Activated naive CD4-positive, alpha-beta T cell treated with anti-CD3 and anti-CD28 coated beads for 36 hours (primary cell): ENCODE results near the gene SYT14. TPM values are rescaled to one million over a fixed set of nuclear protein-coding genes. Genes with fewer than 3 reads are reported as not detected.

Experiments used
- CTCF ChIA-PET: fragments of 350-600 bp; sonication (Branson Sonifier 250); formaldehyde crosslinking; loops from one replicate; lab custom pipeline; 2021; ENCODE audit warnings: antibody characterized with exemption; lab: Charles Lee
- DNase-seq: peaks from one replicate; pipeline ENCODE4 v3.0.0-alpha.2; 2020
- H3K27ac Mint-ChIP-seq: one replicate; pipeline ENCODE4 v1.8.0; 2021; ENCODE audit warnings: mild to moderate bottlenecking, mixed read lengths
- H3K27me3 Mint-ChIP-seq: one replicate; pipeline ENCODE4 v1.8.0; 2021; ENCODE audit warnings: low read depth, mixed read lengths
- H3K36me3 Mint-ChIP-seq: one replicate; pipeline ENCODE4 v1.8.0; 2021; ENCODE audit warnings: low read depth, mixed read lengths
- H3K4me1 Mint-ChIP-seq: one replicate; pipeline ENCODE4 v1.8.0; 2021; ENCODE audit warnings: low read depth, mixed read lengths
- H3K4me3 Mint-ChIP-seq: one replicate; pipeline ENCODE4 v1.8.0; 2021; ENCODE audit warnings: mild to moderate bottlenecking, moderate library complexity, mixed read lengths
- H3K9me3 Mint-ChIP-seq: one replicate; pipeline ENCODE4 v1.8.0; 2021; ENCODE audit warnings: mixed read lengths
- intact Hi-C: fragments of 100-400 bp; cut with micrococcal nuclease; formaldehyde crosslinking; loops from one replicate; pipeline ENCODE4 v1.15.1; 2023
- total RNA-seq, 2 experiments: library from RNA; stranded (reverse); gene quantifications; one replicate each; pipeline ENCODE4 v1.2.3, GENCODE V29; 2021

The SYT14 gene
- total RNA-seq, 2 experiments from 2014 or later, result not detected

DNA sequence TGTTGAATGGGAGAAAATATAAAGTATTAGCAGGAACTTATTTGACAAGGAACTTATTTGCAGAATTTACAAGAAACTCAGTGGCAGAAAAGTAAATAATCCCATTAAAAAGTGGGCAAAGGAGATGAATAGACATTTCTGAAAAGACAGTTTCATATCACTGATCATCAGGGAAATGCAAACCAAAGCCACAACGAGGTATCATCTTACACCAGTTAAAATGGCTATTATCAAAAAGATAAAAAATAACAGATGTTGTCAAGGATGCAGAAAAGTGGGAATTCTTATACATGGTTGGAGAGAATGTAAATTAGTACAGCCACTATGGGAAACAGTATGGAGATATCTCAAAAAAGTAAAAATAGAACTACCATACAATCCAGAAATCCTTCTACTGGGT lies 61.0 kb downstream of the SYT14 start:
- DNase-seq, result no peak
- peaks cover 4% of the 10 kb centered on the region for H3K27me3 Mint-ChIP-seq
- H3K27ac Mint-ChIP-seq, result no peak overlapping the region
- CTCF ChIA-PET, result no interaction called here
- H3K36me3 Mint-ChIP-seq, result no peaks in the 10 kb centered on the region
- H3K4me1 Mint-ChIP-seq, result no peaks in the 10 kb centered on the region
- H3K4me3 Mint-ChIP-seq, result no peak overlapping the region
- intact Hi-C loops, result no loop called here
- no peaks in the 10 kb centered on the region for H3K9me3 Mint-ChIP-seq

GRCh38 chr1:210001751-210002150 lies 63.7 kb downstream of the SYT14 start:
- intact Hi-C loops, result no loop called here
- H3K27ac Mint-ChIP-seq, result no peak overlapping the region
- no peaks in the 10 kb centered on the region for H3K4me1 Mint-ChIP-seq
- H3K9me3 Mint-ChIP-seq, result no peaks in the 10 kb centered on the region
- H3K27me3 Mint-ChIP-seq, result peaks cover 3% of the 10 kb centered on the region
- no peak overlapping the region for H3K4me3 Mint-ChIP-seq
- no peaks in the 10 kb centered on the region for H3K36me3 Mint-ChIP-seq
- no peak for DNase-seq
- CTCF ChIA-PET, result no interaction called here

GRCh38 chr1:210003501-210003900 lies 65.5 kb downstream of the SYT14 start:
- H3K27ac Mint-ChIP-seq, result no peak overlapping the region
- no peak for DNase-seq
- H3K9me3 Mint-ChIP-seq, result no peaks in the 10 kb centered on the region
- H3K4me3 Mint-ChIP-seq, result no peak overlapping the region
- no peaks in the 10 kb centered on the region for H3K4me1 Mint-ChIP-seq
- CTCF ChIA-PET, result interaction anchor here (0.5 kb wide), 1 partner anchor 82 kb away, joined by 4 read pairs; no protein-coding TSS in a partner anchor
- no peaks in the 10 kb centered on the region for H3K36me3 Mint-ChIP-seq
- H3K27me3 Mint-ChIP-seq, result peaks cover 3% of the 10 kb centered on the region
- intact Hi-C loops, result no loop called here

DNA sequence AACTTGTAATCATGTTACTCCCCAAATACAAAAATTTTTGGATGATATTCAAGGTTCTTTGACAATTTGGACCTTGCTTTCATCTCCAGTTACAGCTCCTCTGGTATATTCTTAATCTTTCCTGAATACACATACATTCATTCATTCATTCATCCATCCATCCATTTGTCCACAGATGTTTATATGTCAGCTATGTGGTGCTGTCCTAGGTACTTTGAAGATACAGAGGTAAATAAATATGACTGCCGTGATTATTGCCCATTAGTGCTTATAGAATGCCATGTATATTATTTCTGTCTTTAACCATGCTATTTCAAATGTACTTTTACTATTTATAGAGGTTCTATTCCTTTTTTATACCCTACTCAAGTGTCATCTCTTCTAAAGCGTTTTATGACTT lies 72.1 kb downstream of the SYT14 start:
- CTCF ChIA-PET, result no interaction called here

DNA sequence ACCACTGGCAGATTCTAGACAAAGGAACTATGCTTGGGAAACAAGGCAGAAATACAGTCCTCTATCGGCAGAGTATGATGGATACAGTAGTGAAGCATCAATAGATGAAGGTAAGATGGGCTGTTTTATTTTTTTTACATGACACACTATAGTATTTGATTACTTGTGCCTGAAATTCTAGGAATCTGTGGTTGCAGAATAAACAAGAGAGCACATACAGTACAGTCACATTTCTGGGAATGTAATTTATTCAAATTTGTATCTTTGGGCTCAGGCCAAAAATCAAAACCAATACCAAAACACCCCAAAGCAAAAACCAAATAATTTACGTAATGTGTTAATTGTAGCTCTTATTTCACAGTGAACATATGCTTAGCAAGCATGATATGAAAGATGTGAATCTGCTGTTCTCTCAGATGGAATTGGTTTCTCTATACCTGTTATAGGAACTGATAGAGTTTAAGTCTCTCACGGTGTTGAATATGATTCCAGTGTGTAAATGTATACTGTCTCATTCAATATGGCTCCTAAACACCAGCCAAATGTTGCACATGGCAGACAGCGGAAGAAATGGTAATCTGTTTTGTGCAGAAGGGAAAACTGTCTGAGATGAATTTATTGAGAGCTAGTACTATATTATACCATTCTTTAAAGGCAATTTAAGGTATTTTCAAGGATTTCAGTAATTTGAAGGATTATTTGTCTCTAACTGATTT lies 83.3 kb downstream of the SYT14 start:
- H3K27ac Mint-ChIP-seq, result no peak overlapping the region
- H3K9me3 Mint-ChIP-seq, result no peaks in the 10 kb centered on the region
- H3K4me1 Mint-ChIP-seq, result no peaks in the 10 kb centered on the region
- H3K4me3 Mint-ChIP-seq, result no peak overlapping the region
- CTCF ChIA-PET, result no interaction called here
- peaks cover 1% of the 10 kb centered on the region for H3K27me3 Mint-ChIP-seq
- H3K36me3 Mint-ChIP-seq, result no peaks in the 10 kb centered on the region
- intact Hi-C loops, result loop anchor here (10.0 kb wide), 1 partner anchor 293 kb away; no protein-coding TSS in a partner anchor
- DNase-seq, result no peak

More for the DNA sequence above, 72.1 kb downstream of the SYT14 start:
- no peaks in the 10 kb centered on the region for H3K4me1 Mint-ChIP-seq
- DNase-seq, result no peak
- no peaks in the 10 kb centered on the region for H3K36me3 Mint-ChIP-seq
- no peaks in the 10 kb centered on the region for H3K9me3 Mint-ChIP-seq
- H3K27me3 Mint-ChIP-seq, result peaks cover 3% of the 10 kb centered on the region
- intact Hi-C loops, result no loop called here
- H3K4me3 Mint-ChIP-seq, result no peak overlapping the region
- no peak overlapping the region for H3K27ac Mint-ChIP-seq

- intact Hi-C loops, result loop anchor here (10.0 kb wide), 1 partner anchor 293 kb away; no protein-coding TSS in a partner anchor
- Mint-ChIP-seq H3K9me3 (no peaks in the 10 kb centered on the region), H3K27me3 (no peaks in the 10 kb centered on the region), H3K27ac (no peak overlapping the region), H3K4me1 (no peaks in the 10 kb centered on the region), H3K4me3 (no peak overlapping the region), H3K36me3 (no peaks in the 10 kb centered on the region)
- DNase-seq, result no peak
- CTCF ChIA-PET, result interaction anchor here (0.6 kb wide), 1 partner anchor 694 kb away, joined by 3 read pairs; no protein-coding TSS in a partner anchor
Measured at GRCh38 chr1:210022044-210022443, 84.0 kb downstream of the SYT14 start.

- no peaks in the 10 kb centered on the region for H3K27me3 Mint-ChIP-seq
- H3K9me3 Mint-ChIP-seq, result no peaks in the 10 kb centered on the region
- no peak for DNase-seq
- H3K4me3 Mint-ChIP-seq, result no peak overlapping the region
- no peak overlapping the region for H3K27ac Mint-ChIP-seq
- CTCF ChIA-PET, result no interaction called here
- H3K4me1 Mint-ChIP-seq, result no peaks in the 10 kb centered on the region
- intact Hi-C loops, result loop anchor here (10.0 kb wide), 1 partner anchor 291 kb away; no protein-coding TSS in a partner anchor
- H3K36me3 Mint-ChIP-seq, result no peaks in the 10 kb centered on the region
Measured at GRCh38 chr1:210024282-210024681, 86.3 kb downstream of the SYT14 start.

DNA sequence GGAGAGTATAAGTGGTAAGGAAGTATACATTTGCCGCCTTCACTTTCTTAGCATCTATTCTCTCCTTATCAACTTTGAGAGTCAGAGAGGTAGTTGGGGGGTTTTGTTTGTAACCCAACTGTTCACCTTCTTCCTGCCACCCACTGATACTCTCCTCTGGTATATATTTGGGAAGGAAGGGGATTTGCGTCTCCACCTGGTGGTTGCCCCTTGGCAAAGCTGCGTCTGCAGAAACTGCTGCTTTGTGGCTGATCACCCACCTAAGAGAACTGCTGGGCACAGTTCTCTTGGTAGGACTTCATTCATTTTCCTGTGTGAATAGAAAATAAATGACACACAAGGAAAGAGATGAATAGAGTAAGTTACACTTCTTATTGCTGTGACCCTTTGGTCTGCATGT lies 87.0 kb downstream of the SYT14 start:
- no peak for DNase-seq
- H3K4me1 Mint-ChIP-seq, result no peaks in the 10 kb centered on the region
- H3K27ac Mint-ChIP-seq, result no peak overlapping the region
- H3K4me3 Mint-ChIP-seq, result no peak overlapping the region
- H3K27me3 Mint-ChIP-seq, result no peaks in the 10 kb centered on the region
- CTCF ChIA-PET, result no interaction called here
- intact Hi-C loops, result loop anchor here (10.0 kb wide), 1 partner anchor 290 kb away; no protein-coding TSS in a partner anchor
- no peaks in the 10 kb centered on the region for H3K9me3 Mint-ChIP-seq
- no peaks in the 10 kb centered on the region for H3K36me3 Mint-ChIP-seq

DNA sequence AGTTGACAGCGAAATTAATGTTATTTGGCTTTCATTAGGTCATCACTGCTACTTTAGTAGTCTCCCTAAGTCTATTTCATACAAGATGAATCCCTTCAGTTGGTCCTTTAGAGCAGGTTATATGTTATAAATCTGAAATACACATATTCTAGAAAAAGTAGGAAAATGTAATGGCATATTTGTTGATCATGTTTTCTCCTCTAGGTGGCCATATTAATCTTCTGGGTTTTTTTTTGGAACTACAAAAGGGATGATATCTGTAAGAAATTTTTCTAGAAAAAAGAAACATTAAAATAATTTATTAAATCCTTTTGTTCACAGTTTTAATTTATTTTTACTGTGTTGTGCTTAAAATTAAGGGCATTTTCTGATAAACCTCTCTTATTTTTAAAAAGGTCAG lies 87.9 kb downstream of the SYT14 start:
- peaks cover 3% of the 10 kb centered on the region for H3K9me3 Mint-ChIP-seq
- no peak for DNase-seq
- H3K4me1 Mint-ChIP-seq, result no peaks in the 10 kb centered on the region
- H3K36me3 Mint-ChIP-seq, result no peaks in the 10 kb centered on the region
- CTCF ChIA-PET, result no interaction called here
- H3K27me3 Mint-ChIP-seq, result peaks cover 3% of the 10 kb centered on the region
- no peak overlapping the region for H3K27ac Mint-ChIP-seq
- no peak overlapping the region for H3K4me3 Mint-ChIP-seq
- intact Hi-C loops, result loop anchor here (10.0 kb wide), 1 partner anchor 289 kb away; no protein-coding TSS in a partner anchor

- H3K4me1 Mint-ChIP-seq, result no peaks in the 10 kb centered on the region
- DNase-seq, result no peak
- peaks cover 3% of the 10 kb centered on the region for H3K27me3 Mint-ChIP-seq
- peaks cover 3% of the 10 kb centered on the region for H3K9me3 Mint-ChIP-seq
- H3K36me3 Mint-ChIP-seq, result no peaks in the 10 kb centered on the region
- CTCF ChIA-PET, result no interaction called here
- H3K4me3 Mint-ChIP-seq, result no peak overlapping the region
- intact Hi-C loops, result loop anchor here (10.0 kb wide), 1 partner anchor 287 kb away; no protein-coding TSS in a partner anchor
- no peak overlapping the region for H3K27ac Mint-ChIP-seq
Measured at GRCh38 chr1:210027994-210028393, 90.0 kb downstream of the SYT14 start.

- H3K4me1 Mint-ChIP-seq, result no peaks in the 10 kb centered on the region
- no peak for DNase-seq
- CTCF ChIA-PET, result no interaction called here
- no peaks in the 10 kb centered on the region for H3K36me3 Mint-ChIP-seq
- no peak overlapping the region for H3K4me3 Mint-ChIP-seq
- peaks cover 13% of the 10 kb centered on the region for H3K27me3 Mint-ChIP-seq
- peaks cover 3% of the 10 kb centered on the region for H3K9me3 Mint-ChIP-seq
- no peak overlapping the region for H3K27ac Mint-ChIP-seq
- intact Hi-C loops, result no loop called here
Measured at GRCh38 chr1:210031473-210031872, 93.5 kb downstream of the SYT14 start.

- no peak overlapping the region for H3K27ac Mint-ChIP-seq
- no peak for DNase-seq
Measured at GRCh38 chr1:210043058-210043457, 105.0 kb downstream of the SYT14 start.

GRCh38 chr1:210049616-210050015 lies 111.6 kb downstream of the SYT14 start:
- Mint-ChIP-seq H3K9me3 (no peaks in the 10 kb centered on the region), H3K27me3 (no peaks in the 10 kb centered on the region), H3K36me3 (no peaks in the 10 kb centered on the region), H3K4me3 (no peak overlapping the region), H3K4me1 (no peaks in the 10 kb centered on the region), H3K27ac (no peak overlapping the region)
- no peak for DNase-seq
- CTCF ChIA-PET, result no interaction called here
- intact Hi-C loops, result no loop called here

More at GRCh38 chr1:210043058-210043457, 105.0 kb downstream of the SYT14 start:
- Mint-ChIP-seq H3K27me3 (peaks cover 5% of the 10 kb centered on the region), H3K4me1 (no peaks in the 10 kb centered on the region), H3K36me3 (no peaks in the 10 kb centered on the region), H3K9me3 (peaks cover under 1% of the 10 kb centered on the region), H3K4me3 (no peak overlapping the region)
- intact Hi-C loops, result no loop called here
- CTCF ChIA-PET, result no interaction called here
